BLaER1 treated with 17β-estradiol and CSF1 and Interleukin-3, amounts not matched to agents 10 nM and 100 nM (cell line): ENCODE measurements around the gene MAML2.

Experiments
- H3K27ac ChIP-seq, 11 experiments: shearing (Covaris generic); formaldehyde crosslinking; 2 replicates each; pipeline ENCODE4 v1.8.1; 2022
- H3K27me3 ChIP-seq, 11 experiments: shearing (Covaris generic); formaldehyde crosslinking; 2 replicates each; pipeline ENCODE4 v1.8.1; 2022
- H3K36me3 ChIP-seq, 11 experiments: shearing (Covaris generic); formaldehyde crosslinking; 2 replicates each; pipeline ENCODE4 v1.8.1; 2022
- H3K4me1 ChIP-seq, 10 experiments: shearing (Covaris generic); formaldehyde crosslinking; 2 replicates each; pipeline ENCODE4 v1.8.1; 2022
- H3K4me2 ChIP-seq, 11 experiments: shearing (Covaris generic); formaldehyde crosslinking; 2 replicates each; pipeline ENCODE4 v1.8.1; 2022
- H3K4me3 ChIP-seq, 10 experiments: shearing (Covaris generic); formaldehyde crosslinking; 2 replicates each; pipeline ENCODE4 v1.8.1; 2022
- H3K9ac ChIP-seq, 11 experiments: shearing (Covaris generic); formaldehyde crosslinking; 2 replicates each; pipeline ENCODE4 v1.8.1; 2022
- H3K9me3 ChIP-seq, 11 experiments: shearing (Covaris generic); formaldehyde crosslinking; replicated peaks in 1 of 11; 2 replicates each; pipeline ENCODE4 v1.8.1; 2022
- H4K20me1 ChIP-seq, 11 experiments: shearing (Covaris generic); formaldehyde crosslinking; 2 replicates each; pipeline ENCODE4 v1.8.1; 2022
- Cebpa-rat ChIP-seq, 11 experiments: shearing (Covaris generic); IDR thresholded peaks; 2 replicates each; pipeline ENCODE4 v1.8.1; 2022

MAML2 gene

GRCh38 chr11:96173422-96173821, 169.6 kb downstream of the MAML2 start:
- H3K27ac ChIP-seq, result peak overlapping the region in 10 of 11 experiments; percentile 29 to 68 (median 50); a peak in 15 of 22 replicates

DNA sequence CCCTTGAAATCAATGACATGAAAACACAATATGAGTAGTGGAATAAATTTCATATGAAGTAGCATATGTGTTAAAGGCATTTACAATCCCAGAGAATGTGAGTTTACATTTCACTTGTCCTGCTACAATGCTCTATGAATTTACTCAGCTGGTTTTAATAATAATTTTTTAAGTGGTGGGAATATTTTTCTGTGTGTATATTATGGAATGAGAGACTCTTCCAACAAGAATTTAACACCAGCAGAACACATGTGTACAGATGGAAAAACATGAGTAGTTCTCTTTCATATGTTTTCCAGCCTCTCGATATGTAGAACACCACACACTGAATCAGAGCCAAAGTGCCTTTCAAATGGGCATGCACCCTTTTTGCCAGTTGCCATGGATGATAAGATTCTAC, 170.4 kb downstream of the MAML2 start:
- no peak for TF ChIP-seq Cebpa-rat (IDR thresholded peaks at IDR 0.05)
- peak overlapping the region; percentile 49 to 77 (median 58); a peak in 20 of 22 replicates for H3K4me2 ChIP-seq
- H3K9me3 ChIP-seq, result peaks cover 0 to 35% (median 0%) of the 10 kb centered on the region in 11 experiments; a peak in 8 of 22 replicates

More at GRCh38 chr11:96173422-96173821, 169.6 kb downstream of the MAML2 start:
- Histone ChIP-seq H3K4me1 (peaks cover 18 to 88% (median 34%) of the 10 kb centered on the region in 10 experiments), H3K9ac (no peak overlapping the region), H3K9me3 (peaks cover 0 to 35% (median 0%) of the 10 kb centered on the region in 11 experiments; a peak in 8 of 22 replicates), H4K20me1 (no peaks in the 10 kb centered on the region), H3K4me3 (peak overlapping the region in 1 of 10 experiments; percentile 2; a peak in 1 of 20 replicates), H3K4me2 (peak overlapping the region; percentile 49 to 77 (median 58)), H3K27me3 (no peaks in the 10 kb centered on the region), H3K36me3 (peaks cover 0 to 41% (median 0%) of the 10 kb centered on the region in 11 experiments; a peak in 6 of 22 replicates)
- TF ChIP-seq Cebpa-rat (IDR thresholded peaks at IDR 0.05), result no peak

GRCh38 chr11:96169250-96169649, 173.7 kb downstream of the MAML2 start:
- H3K9ac ChIP-seq, result peak overlapping the region in 5 of 11 experiments; percentile 7 to 67 (median 56); a peak in 6 of 22 replicates
- H3K4me3 ChIP-seq, result no peak overlapping the region
- peak overlapping the region in 6 of 11 experiments; percentile 43 to 84 (median 74); a peak in 11 of 22 replicates for H3K27ac ChIP-seq
- no peaks in the 10 kb centered on the region for H4K20me1 ChIP-seq
- peaks cover 18 to 100% (median 47%) of the 10 kb centered on the region in 10 experiments for H3K4me1 ChIP-seq
- H3K36me3 ChIP-seq, result peaks cover 0 to 20% (median 0%) of the 10 kb centered on the region in 11 experiments; a peak in 4 of 22 replicates
- H3K4me2 ChIP-seq, result peak overlapping the region in 7 of 11 experiments; percentile 20 to 77 (median 71); a peak in 11 of 22 replicates
- TF ChIP-seq Cebpa-rat (IDR thresholded peaks at IDR 0.05), result no peak
- peaks cover 0 to 26% (median 0%) of the 10 kb centered on the region in 11 experiments; a peak in 8 of 22 replicates for H3K9me3 ChIP-seq
- no peaks in the 10 kb centered on the region for H3K27me3 ChIP-seq

More for the DNA sequence above, 170.4 kb downstream of the MAML2 start:
- Histone ChIP-seq H3K4me1 (peaks cover 12 to 88% (median 30%) of the 10 kb centered on the region in 10 experiments), H3K4me3 (no peak overlapping the region), H3K27ac (peak overlapping the region in 4 of 11 experiments; percentile 33 to 68 (median 54); a peak in 5 of 22 replicates), H3K36me3 (peaks cover 0 to 41% (median 0%) of the 10 kb centered on the region in 11 experiments; a peak in 6 of 22 replicates), H4K20me1 (no peaks in the 10 kb centered on the region), H3K27me3 (no peaks in the 10 kb centered on the region), H3K9ac (no peak overlapping the region)

DNA sequence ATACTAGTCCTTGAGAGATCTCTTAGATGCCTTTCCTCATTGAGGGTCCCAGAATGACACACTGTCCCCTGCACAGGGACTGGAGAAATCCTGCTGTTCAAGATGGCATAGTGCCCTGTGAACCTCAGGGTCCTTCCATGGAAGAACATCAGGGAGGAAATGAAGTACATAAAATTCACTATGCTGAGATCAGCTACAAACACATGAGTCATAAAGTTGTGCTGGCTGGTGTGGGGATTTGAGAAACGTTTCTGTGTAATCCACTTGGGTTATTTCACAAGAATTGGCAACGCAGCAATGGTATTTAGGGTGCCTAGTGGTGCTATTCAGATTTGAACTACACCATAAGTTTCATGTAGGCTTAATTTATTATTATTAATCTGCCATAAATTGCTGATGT, 174.4 kb downstream of the MAML2 start:
- Histone ChIP-seq H3K4me3 (no peak overlapping the region), H3K36me3 (peaks cover 0 to 19% (median 0%) of the 10 kb centered on the region in 11 experiments; a peak in 3 of 22 replicates), H3K4me2 (peak overlapping the region in 7 of 11 experiments; percentile 20 to 77 (median 71); a peak in 14 of 22 replicates), H4K20me1 (no peaks in the 10 kb centered on the region), H3K27ac (peak overlapping the region in 6 of 11 experiments; percentile 43 to 84 (median 74); a peak in 11 of 22 replicates), H3K9ac (peak overlapping the region in 5 of 11 experiments; percentile 7 to 67 (median 56); a peak in 6 of 22 replicates), H3K27me3 (no peaks in the 10 kb centered on the region), H3K9me3 (peaks cover 0 to 22% (median 0%) of the 10 kb centered on the region in 11 experiments; a peak in 5 of 22 replicates), H3K4me1 (peaks cover 15 to 100% (median 41%) of the 10 kb centered on the region in 10 experiments)
- peak in 4 of 11 experiments; percentile 30 to 82 (median 50); a peak in 3 of 22 replicates for TF ChIP-seq Cebpa-rat (IDR thresholded peaks at IDR 0.05)

GRCh38 chr11:96167787-96168186, 175.2 kb downstream of the MAML2 start:
- TF ChIP-seq Cebpa-rat (IDR thresholded peaks at IDR 0.05), result no peak
- peaks cover 6 to 92% (median 34%) of the 10 kb centered on the region in 10 experiments; a peak in 19 of 20 replicates for H3K4me1 ChIP-seq

DNA sequence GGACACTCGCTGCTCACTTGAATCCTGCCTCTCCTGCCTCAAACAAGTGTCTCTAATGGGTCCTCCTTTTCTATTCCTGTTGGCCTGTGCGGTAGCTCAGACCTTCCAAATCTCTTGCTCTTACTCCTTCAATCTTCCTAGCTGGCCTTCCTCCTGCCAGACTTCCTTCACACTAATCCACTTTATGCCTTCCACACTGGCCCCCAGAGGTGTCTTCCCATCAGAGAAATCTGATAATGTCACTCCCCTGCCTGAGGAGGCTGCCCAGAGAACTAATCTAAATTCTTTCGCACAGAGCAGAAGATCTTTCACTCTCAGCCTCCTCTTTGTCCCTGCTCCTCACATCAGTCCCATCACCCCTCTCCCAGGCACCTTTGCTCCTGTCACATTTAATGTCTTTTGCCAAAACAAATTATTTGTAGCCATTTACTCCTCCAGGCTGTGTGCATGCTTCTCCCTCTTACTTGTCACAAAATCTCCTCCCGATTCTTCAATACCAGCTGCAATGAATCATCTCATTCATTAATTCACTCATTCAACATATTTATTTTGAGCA, 175.7 kb downstream of the MAML2 start:
- no peaks in the 10 kb centered on the region for H3K27me3 ChIP-seq
- H3K4me3 ChIP-seq, result no peak overlapping the region
- peaks cover 0 to 23% (median 0%) of the 10 kb centered on the region in 11 experiments; a peak in 6 of 22 replicates for H3K36me3 ChIP-seq
- peak overlapping the region in 6 of 11 experiments; percentile 13 to 84 (median 59); a peak in 9 of 22 replicates for H3K27ac ChIP-seq
- no peak for TF ChIP-seq Cebpa-rat (IDR thresholded peaks at IDR 0.05)
- H3K4me1 ChIP-seq, result peaks cover 6 to 88% (median 33%) of the 10 kb centered on the region in 10 experiments; a peak in 18 of 20 replicates
- H4K20me1 ChIP-seq, result no peaks in the 10 kb centered on the region
- peak overlapping the region in 3 of 11 experiments; percentile 30 to 39 (median 31); a peak in 5 of 22 replicates for H3K9ac ChIP-seq
- H3K9me3 ChIP-seq, result peaks cover 0 to 26% (median 0%) of the 10 kb centered on the region in 11 experiments; a peak in 5 of 22 replicates
- peak overlapping the region in 6 of 11 experiments; percentile 23 to 77 (median 72); a peak in 11 of 22 replicates for H3K4me2 ChIP-seq

More at GRCh38 chr11:96167787-96168186, 175.2 kb downstream of the MAML2 start:
- no peak overlapping the region for H3K9ac ChIP-seq
- H3K27ac ChIP-seq, result peak overlapping the region in 5 of 11 experiments; percentile 42 to 84 (median 76); a peak in 8 of 22 replicates
- H4K20me1 ChIP-seq, result no peaks in the 10 kb centered on the region
- H3K27me3 ChIP-seq, result no peaks in the 10 kb centered on the region
- peaks cover 0 to 24% (median 0%) of the 10 kb centered on the region in 11 experiments; a peak in 4 of 22 replicates for H3K9me3 ChIP-seq
- peaks cover 0 to 23% (median 0%) of the 10 kb centered on the region in 11 experiments; a peak in 6 of 22 replicates for H3K36me3 ChIP-seq
- H3K4me2 ChIP-seq, result peak overlapping the region in 4 of 11 experiments; percentile 71 to 77 (median 74); a peak in 9 of 22 replicates
- H3K4me3 ChIP-seq, result no peak overlapping the region

DNA sequence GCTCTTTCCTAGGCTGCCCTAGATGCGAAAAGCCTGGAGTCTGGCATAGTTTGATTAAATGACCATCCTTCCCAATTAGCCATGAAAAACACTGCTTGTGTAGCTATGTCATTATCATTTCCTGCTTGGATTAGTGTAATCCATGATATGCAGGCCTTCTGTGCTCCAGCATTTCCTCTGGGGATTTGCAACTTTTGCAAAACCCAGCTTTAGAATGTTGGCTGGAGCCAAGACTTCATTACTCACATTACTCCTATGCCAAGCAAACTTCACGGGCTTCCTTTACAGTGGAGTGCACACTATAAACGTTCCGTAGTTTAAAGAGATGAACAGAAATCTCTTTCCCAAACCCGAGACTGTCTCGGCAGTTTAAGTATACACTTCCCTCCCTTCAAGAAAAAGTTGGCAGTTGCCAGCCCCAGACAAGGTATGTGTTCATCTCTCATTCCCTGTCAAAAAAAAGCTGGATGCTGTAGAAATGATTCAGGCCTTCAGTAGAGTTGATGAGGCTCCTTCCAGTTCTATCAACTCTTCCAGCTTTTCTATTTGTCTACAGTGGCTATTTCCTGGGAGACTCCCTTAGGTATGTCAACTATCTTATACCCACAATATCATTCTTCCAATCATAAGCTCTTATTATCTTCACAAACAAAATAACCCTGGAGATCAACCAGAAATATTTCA, 180.0 kb downstream of the MAML2 start:
- H3K9ac ChIP-seq, result no peak overlapping the region
- H3K4me3 ChIP-seq, result no peak overlapping the region
- peaks cover 0 to 11% (median 0%) of the 10 kb centered on the region in 11 experiments; a peak in 5 of 22 replicates for H3K9me3 ChIP-seq
- H3K27ac ChIP-seq, result no peak overlapping the region
- H3K36me3 ChIP-seq, result peaks cover 0 to 32% (median 0%) of the 10 kb centered on the region in 11 experiments; a peak in 4 of 22 replicates
- no peak for TF ChIP-seq Cebpa-rat (IDR thresholded peaks at IDR 0.05)
- no peaks in the 10 kb centered on the region for H3K27me3 ChIP-seq
- no peaks in the 10 kb centered on the region for H4K20me1 ChIP-seq
- peak overlapping the region in 1 of 11 experiments; percentile 18; a peak in 3 of 22 replicates for H3K4me2 ChIP-seq
- H3K4me1 ChIP-seq, result peaks cover 6 to 82% (median 27%) of the 10 kb centered on the region in 10 experiments; a peak in 18 of 20 replicates
